Immature natural killer cell (primary cell): ENCODE results near the gene SMIM14. TPM values are rescaled to one million over a fixed set of nuclear protein-coding genes. Genes with fewer than 3 reads are reported as not detected.
A peak's percentile ranks its signal among the peaks of the same experiment; 100 is the strongest.
"Not testable (repeated sequence)": the region's sequence is repeated elsewhere in the genome, so short reads cannot be mapped to it uniquely, and the experiment has no call there.

Experiments used
- DNase-seq, 3 donors: peaks; one replicate each; pipeline ENCODE4 v3.0.0; 2022; ENCODE audit warnings: mixed read lengths in 1 of 3
- H3K27ac Mint-ChIP-seq, 6 donors: one replicate each; pipeline ENCODE4 v1.8.0; 2020; ENCODE audit warnings: mixed read lengths in 6 of 6, mild to moderate bottlenecking in 5 of 6, inconsistent platforms in 4 of 6, moderate library complexity in 3 of 6
- H3K27me3 Mint-ChIP-seq, 3 donors: one replicate each; pipeline ENCODE4 v1.8.0; 2020 to 2021; ENCODE audit warnings: low read depth in 3 of 3, mild to moderate bottlenecking in 3 of 3, mixed read lengths in 3 of 3, moderate library complexity in 3 of 3, inconsistent platforms in 1 of 3
- H3K36me3 Mint-ChIP-seq, 3 donors: one replicate each; pipeline ENCODE4 v1.8.0; 2020; ENCODE audit warnings: mixed read lengths in 3 of 3, inconsistent platforms in 2 of 3, mild to moderate bottlenecking in 2 of 3
- H3K4me1 Mint-ChIP-seq, 2 donors: one replicate each; pipeline ENCODE4 v1.8.0; 2020; ENCODE audit warnings: inconsistent platforms in 2 of 2, mild to moderate bottlenecking in 2 of 2, mixed read lengths in 2 of 2, moderate library complexity in 1 of 2
- H3K4me3 Mint-ChIP-seq, 5 donors: one replicate each; pipeline ENCODE4 v1.8.0; 2020; ENCODE audit warnings: mild to moderate bottlenecking in 5 of 5, mixed read lengths in 5 of 5, inconsistent platforms in 3 of 5, moderate library complexity in 3 of 5
- H3K9me3 Mint-ChIP-seq, 6 donors: one replicate each; pipeline ENCODE4 v1.8.0; 2020; ENCODE audit warnings: mild to moderate bottlenecking in 6 of 6, mixed read lengths in 6 of 6, inconsistent platforms in 4 of 6, moderate library complexity in 3 of 6
- polyA plus RNA-seq, 3 donors: library from polyadenylated mRNA; unstranded; fragments of 300-500 nt; fragmentation: Illumina TruSeq; gene quantifications; one replicate each; pipeline ENCODE4 v1.2.3, GENCODE V29; 2021

SMIM14 gene
- polyA plus RNA-seq, 3 donors from 2014 or later, result 84.0 to 150 (median 111) TPM

GRCh38 chr4:39527296-39528060 is 111.2 kb downstream of the SMIM14 start, which contains the start of gene UGDH:
TSS of gene UGDH (minus strand) at chr4:39527439. CDS start at chr4:39521512, 5,927 bp downstream.
- Mint-ChIP-seq H3K4me1 (peaks cover 23 to 24% of the 10 kb centered on the region in 2 donors), H3K27me3 (peaks cover 2 to 5% (median 2%) of the 10 kb centered on the region in 3 donors), H3K4me3 (peak within 1 kb of the TSS; percentile 99 to 100 (median 99)), H3K27ac (peak within 1 kb of the TSS; percentile 90 to 98 (median 96)), H3K9me3 (no peaks in the 10 kb centered on the region), H3K36me3 (peaks cover 17 to 20% (median 18%) of the 10 kb centered on the region in 3 donors)
- peak; percentile 89 to 91 (median 91) for DNase-seq

- peak overlapping the region; percentile 99 to 100 (median 99) for H3K4me3 Mint-ChIP-seq
- DNase-seq, result peak in 2 of 3 donors; percentile 13 to 28
- H3K27me3 Mint-ChIP-seq, result peaks cover 2 to 5% (median 2%) of the 10 kb centered on the region in 3 donors
- peak overlapping the region; percentile 85 to 96 (median 92) for H3K27ac Mint-ChIP-seq
- H3K36me3 Mint-ChIP-seq, result peaks cover 11 to 14% (median 12%) of the 10 kb centered on the region in 3 donors
- H3K9me3 Mint-ChIP-seq, result no peaks in the 10 kb centered on the region
- peaks cover 23 to 24% of the 10 kb centered on the region in 2 donors for H3K4me1 Mint-ChIP-seq
Observed at GRCh38 chr4:39526765-39527295, 111.8 kb downstream of the SMIM14 start.

GRCh38 chr4:39525822-39526690 is 112.6 kb downstream of the SMIM14 start:
- DNase-seq, result no peak
- peak overlapping the region; percentile 99 to 100 (median 99) for H3K4me3 Mint-ChIP-seq
- H3K9me3 Mint-ChIP-seq, result no peaks in the 10 kb centered on the region
- H3K36me3 Mint-ChIP-seq, result peaks cover 4 to 6% (median 6%) of the 10 kb centered on the region in 3 donors
- peaks cover 23 to 24% of the 10 kb centered on the region in 2 donors for H3K4me1 Mint-ChIP-seq
- peak overlapping the region; percentile 85 to 94 (median 91) for H3K27ac Mint-ChIP-seq
- peaks cover 2 to 5% (median 2%) of the 10 kb centered on the region in 3 donors for H3K27me3 Mint-ChIP-seq

GRCh38 chr4:39524161-39524957 is 114.3 kb downstream of the SMIM14 start:
- Mint-ChIP-seq H3K9me3 (no peaks in the 10 kb centered on the region), H3K27me3 (peaks cover 2 to 5% (median 2%) of the 10 kb centered on the region in 3 donors), H3K4me3 (no peak overlapping the region), H3K4me1 (peaks cover 23 to 24% of the 10 kb centered on the region in 2 donors), H3K36me3 (no peaks in the 10 kb centered on the region), H3K27ac (no peak overlapping the region)
- no peak for DNase-seq

GRCh38 chr4:39522068-39522467 is 116.6 kb downstream of the SMIM14 start:
- Mint-ChIP-seq H3K4me3 (no peak overlapping the region), H3K9me3 (no peaks in the 10 kb centered on the region), H3K27ac (no peak overlapping the region), H3K36me3 (no peaks in the 10 kb centered on the region), H3K27me3 (peaks cover 0 to 2% (median 0%) of the 10 kb centered on the region in 3 donors), H3K4me1 (peaks cover 13 to 15% of the 10 kb centered on the region in 2 donors)
- DNase-seq, result no peak

- peaks cover 7 to 8% of the 10 kb centered on the region in 2 donors for H3K4me1 Mint-ChIP-seq
- H3K4me3 Mint-ChIP-seq, result no peak overlapping the region
- no peaks in the 10 kb centered on the region for H3K27me3 Mint-ChIP-seq
- no peak overlapping the region for H3K27ac Mint-ChIP-seq
- DNase-seq, result no peak
- H3K36me3 Mint-ChIP-seq, result peaks cover 0 to 3% (median 3%) of the 10 kb centered on the region in 3 donors
- no peaks in the 10 kb centered on the region for H3K9me3 Mint-ChIP-seq
Observed at GRCh38 chr4:39521253-39521919, 117.3 kb downstream of the SMIM14 start.

GRCh38 chr4:39518484-39518883 is 120.2 kb downstream of the SMIM14 start:
- H3K4me3 Mint-ChIP-seq, result no peak overlapping the region
- no peaks in the 10 kb centered on the region for H3K4me1 Mint-ChIP-seq
- no peaks in the 10 kb centered on the region for H3K27me3 Mint-ChIP-seq
- H3K27ac Mint-ChIP-seq, result no peak overlapping the region
- peaks cover 0 to 6% (median 5%) of the 10 kb centered on the region in 3 donors for H3K36me3 Mint-ChIP-seq
- H3K9me3 Mint-ChIP-seq, result no peaks in the 10 kb centered on the region
- no peak for DNase-seq

GRCh38 chr4:39516407-39516966 is 122.2 kb downstream of the SMIM14 start:
- Mint-ChIP-seq H3K36me3 (peaks cover 4 to 15% (median 11%) of the 10 kb centered on the region in 3 donors), H3K27ac (no peak overlapping the region), H3K9me3 (no peaks in the 10 kb centered on the region), H3K4me1 (no peaks in the 10 kb centered on the region), H3K27me3 (no peaks in the 10 kb centered on the region), H3K4me3 (no peak overlapping the region)
- no peak for DNase-seq

- peaks cover 4 to 15% (median 12%) of the 10 kb centered on the region in 3 donors for H3K36me3 Mint-ChIP-seq
- H3K4me3 Mint-ChIP-seq, H3K4me1 Mint-ChIP-seq, DNase-seq, H3K9me3 Mint-ChIP-seq, H3K27ac Mint-ChIP-seq, H3K27me3 Mint-ChIP-seq: not testable (repeated sequence)
Observed at GRCh38 chr4:39515669-39516401, 122.8 kb downstream of the SMIM14 start.

GRCh38 chr4:39514888-39515401 is 123.7 kb downstream of the SMIM14 start:
- Mint-ChIP-seq H3K4me1 (no peaks in the 10 kb centered on the region), H3K36me3 (peaks cover 12 to 20% (median 15%) of the 10 kb centered on the region in 3 donors), H3K9me3 (no peaks in the 10 kb centered on the region), H3K27me3 (no peaks in the 10 kb centered on the region), H3K27ac (peak overlapping the region in 1 of 6 donors; percentile 53), H3K4me3 (no peak overlapping the region)
- DNase-seq, result no peak

GRCh38 chr4:39514266-39514665 is 124.4 kb downstream of the SMIM14 start:
- H3K27ac Mint-ChIP-seq, H3K4me1 Mint-ChIP-seq, H3K4me3 Mint-ChIP-seq, H3K27me3 Mint-ChIP-seq, DNase-seq, H3K9me3 Mint-ChIP-seq: not testable (repeated sequence)
- peaks cover 15 to 24% (median 18%) of the 10 kb centered on the region in 3 donors for H3K36me3 Mint-ChIP-seq
